CD8-positive, alpha-beta memory T cell (primary cell): ENCODE measurements around the gene UBN1. TPM values are rescaled to one million over a fixed set of nuclear protein-coding genes. Genes with fewer than 3 reads are reported as not detected.

ENCODE experiments used
- CTCF ChIA-PET: fragments of 350-600 bp; sonication (Branson Sonifier 250); formaldehyde crosslinking; loops from one replicate; lab custom pipeline; 2021; ENCODE audit warnings: antibody characterized with exemption; lab: Charles Lee
- POLR2A ChIA-PET: fragments of 350-600 bp; sonication (Branson Sonifier 250); formaldehyde crosslinking; loops from one replicate; lab custom pipeline; 2021; ENCODE audit warnings: antibody characterized with exemption; lab: Charles Lee
- DNase-seq, 5 donors: peaks; one replicate each; pipeline versions ENCODE4 v3.0.0 to v3.0.0-alpha.2; 2020 to 2022; ENCODE audit warnings: mixed read lengths in 1 of 5
- H3K27ac ChIP-seq: one replicate; pipeline ENCODE4 v1.7.0; 2013; ENCODE audit warnings: low read depth, mild to moderate bottlenecking, low read length, moderate library complexity
- H3K27me3 ChIP-seq: 2 replicates; pipeline ENCODE4 v1.7.0; 2013; ENCODE audit warnings: low read length, mild to moderate bottlenecking; ENCODE audit not compliant: insufficient read depth, poor library complexity, severe bottlenecking
- H3K36me3 ChIP-seq: 2 replicates; pipeline ENCODE4 v1.7.0; 2013; ENCODE audit warnings: mild to moderate bottlenecking, low read length, moderate library complexity; ENCODE audit not compliant: insufficient read depth
- H3K4me1 ChIP-seq: 2 replicates; pipeline ENCODE4 v1.7.0; 2013; ENCODE audit warnings: mild to moderate bottlenecking, low read length, moderate library complexity; ENCODE audit not compliant: insufficient read depth
- H3K4me3 ChIP-seq: 2 replicates; pipeline ENCODE4 v1.7.0; 2013; ENCODE audit warnings: mild to moderate bottlenecking, low read length
- H3K9me3 ChIP-seq: 2 replicates; pipeline ENCODE4 v1.7.0; 2013; ENCODE audit warnings: mild to moderate bottlenecking, low read length
- H3K27ac Mint-ChIP-seq, 8 donors: one replicate each; pipeline ENCODE4 v1.8.0; 2020 to 2021; ENCODE audit warnings: mixed read lengths in 8 of 8, mild to moderate bottlenecking in 6 of 8, inconsistent platforms in 3 of 8, moderate library complexity in 3 of 8
- H3K27me3 Mint-ChIP-seq, 2 donors: one replicate each; pipeline ENCODE4 v1.8.0; 2020 to 2021; ENCODE audit warnings: mixed read lengths in 2 of 2, mild to moderate bottlenecking in 1 of 2, moderate library complexity in 1 of 2
- H3K36me3 Mint-ChIP-seq, 3 donors: one replicate each; pipeline ENCODE4 v1.8.0; 2020 to 2021; ENCODE audit warnings: mixed read lengths in 3 of 3, inconsistent platforms in 1 of 3, mild to moderate bottlenecking in 1 of 3
- H3K4me1 Mint-ChIP-seq, 3 donors: one replicate each; pipeline ENCODE4 v1.8.0; 2020 to 2021; ENCODE audit warnings: mixed read lengths in 3 of 3, inconsistent platforms in 1 of 3, mild to moderate bottlenecking in 1 of 3
- H3K4me3 Mint-ChIP-seq, 7 donors: one replicate each; pipeline ENCODE4 v1.8.0; 2020 to 2021; ENCODE audit warnings: mixed read lengths in 7 of 7, mild to moderate bottlenecking in 6 of 7, moderate library complexity in 4 of 7, inconsistent platforms in 2 of 7
- H3K9me3 Mint-ChIP-seq, 5 donors: one replicate each; pipeline ENCODE4 v1.8.0; 2020 to 2022; ENCODE audit warnings: mixed read lengths in 5 of 5, mild to moderate bottlenecking in 3 of 5, moderate library complexity in 2 of 5, inconsistent platforms in 1 of 5
- polyA plus RNA-seq: library from polyadenylated mRNA; unstranded; fragments of 300-500 nt; fragmentation: Illumina TruSeq; gene quantifications from one replicate; pipeline ENCODE4 v1.2.3, GENCODE V29; 2021
- total RNA-seq, 2 experiments: library from RNA; stranded (reverse); gene quantifications; one replicate each; pipeline ENCODE4 v1.2.3, GENCODE V29; 2021

The UBN1 gene
- total and polyA plus RNA-seq, 3 experiments from 2014 or later: 23.3 to 41.0 (median 40.3) TPM

DNA sequence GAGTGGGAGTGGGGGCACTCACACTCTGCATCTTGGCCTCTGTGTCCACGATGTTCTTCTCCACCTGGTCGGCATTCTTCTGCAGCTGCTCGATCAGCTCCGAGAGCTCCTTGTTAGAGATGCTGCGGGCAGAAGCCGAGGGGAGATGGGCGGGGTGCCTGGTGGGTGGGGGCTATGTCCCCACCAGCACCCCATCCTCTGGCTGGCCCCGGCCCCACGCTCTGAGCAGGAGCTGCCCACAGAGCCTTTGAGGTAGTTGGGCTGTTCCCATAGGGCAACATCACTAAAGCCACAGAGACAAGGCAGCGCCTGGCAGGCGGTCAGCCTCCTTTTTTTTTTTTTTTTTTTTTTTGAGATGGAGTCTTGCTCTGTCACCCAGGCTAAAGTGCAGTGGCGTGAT is 63.5 kb downstream of the UBN1 start:
- Mint-ChIP-seq H3K27ac (no peak overlapping the region), H3K27me3 (peaks cover 8 to 11% of the 10 kb centered on the region in 2 donors), H3K4me1 (no peaks in the 10 kb centered on the region), H3K9me3 (no peaks in the 10 kb centered on the region), H3K4me3 (no peak overlapping the region), H3K36me3 (no peaks in the 10 kb centered on the region)
- Histone ChIP-seq H3K9me3 (no peaks in the 10 kb centered on the region), H3K4me3 (no peak overlapping the region), H3K36me3 (no peaks in the 10 kb centered on the region), H3K4me1 (no peaks in the 10 kb centered on the region), H3K27ac (no peak overlapping the region), H3K27me3 (no peaks in the 10 kb centered on the region)
- ChIA-PET POLR2A (no interaction called here), CTCF (no interaction called here)
- no peak for DNase-seq

DNA sequence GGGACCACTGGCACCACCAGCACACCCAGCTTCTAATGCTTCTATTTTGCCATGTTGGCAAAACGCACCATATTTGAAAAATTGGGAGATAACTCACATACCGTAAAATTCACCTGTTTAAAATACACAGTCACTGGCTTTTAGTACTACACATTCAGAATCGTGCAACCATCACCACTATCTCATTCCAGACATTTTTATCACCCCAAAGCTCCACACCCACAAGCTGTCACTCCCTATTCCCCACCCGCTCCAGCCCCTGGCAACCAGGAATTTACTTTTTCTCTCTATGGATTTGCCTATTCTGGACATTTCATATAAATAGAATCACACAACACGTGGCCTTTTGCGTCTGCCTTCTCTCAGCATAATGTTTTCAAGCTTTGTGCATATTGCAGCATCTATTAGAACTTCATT is 64.7 kb downstream of the UBN1 start:
- POLR2A ChIA-PET: no interaction called here
- Histone ChIP-seq H3K27ac (no peak overlapping the region), H3K36me3 (no peaks in the 10 kb centered on the region), H3K4me1 (no peaks in the 10 kb centered on the region), H3K27me3 (no peaks in the 10 kb centered on the region), H3K4me3 (no peak overlapping the region), H3K9me3 (no peaks in the 10 kb centered on the region)
- Mint-ChIP-seq H3K9me3 (no peaks in the 10 kb centered on the region), H3K27me3 (peaks cover 5 to 7% of the 10 kb centered on the region in 2 donors), H3K4me1 (no peaks in the 10 kb centered on the region), H3K4me3 (no peak overlapping the region), H3K36me3 (no peaks in the 10 kb centered on the region), H3K27ac (no peak overlapping the region)
- CTCF ChIA-PET: no interaction called here
- DNase-seq: no peak

DNA sequence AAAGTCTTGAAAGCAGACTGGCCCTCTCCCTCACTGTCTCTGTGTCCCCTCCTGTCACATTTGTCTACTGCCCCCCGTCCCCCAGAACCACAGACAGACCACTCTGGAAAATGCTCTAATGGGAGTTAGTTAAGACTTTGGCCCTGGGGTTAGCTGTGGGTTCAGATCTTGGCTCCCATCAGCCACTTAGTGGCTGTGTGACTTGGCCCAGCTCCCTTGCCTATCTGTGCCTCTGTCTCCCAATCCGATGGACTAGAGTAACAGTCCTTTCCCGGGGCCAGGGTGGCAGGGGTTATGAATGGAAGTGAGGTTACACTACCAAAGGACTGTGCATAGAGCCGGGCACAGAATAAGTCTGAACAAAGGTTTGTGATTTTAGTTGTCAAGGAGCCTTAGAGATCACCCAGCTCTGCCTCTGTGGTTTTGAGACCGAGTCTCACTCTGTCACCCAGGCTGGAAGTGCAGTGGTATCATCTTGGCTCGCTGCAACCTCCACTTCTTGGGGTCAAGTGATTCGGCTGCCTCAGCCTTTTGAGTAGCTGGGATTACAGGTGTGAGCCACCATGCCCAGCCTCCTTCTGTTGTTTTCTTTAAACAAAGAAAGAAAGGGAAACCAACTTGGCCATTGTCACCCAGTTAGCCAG is 66.0 kb downstream of the UBN1 start:
- CTCF ChIA-PET: no interaction called here
- no peaks in the 10 kb centered on the region for H3K27me3 ChIP-seq
- POLR2A ChIA-PET: no interaction called here
- no peaks in the 10 kb centered on the region for H3K36me3 Mint-ChIP-seq
- no peaks in the 10 kb centered on the region for H3K36me3 ChIP-seq
- H3K9me3 Mint-ChIP-seq: no peaks in the 10 kb centered on the region
- H3K4me1 ChIP-seq: no peaks in the 10 kb centered on the region
- no peaks in the 10 kb centered on the region for H3K4me1 Mint-ChIP-seq
- H3K27ac ChIP-seq: no peak overlapping the region
- DNase-seq: no peak
- H3K9me3 ChIP-seq: no peaks in the 10 kb centered on the region
- no peak overlapping the region for H3K4me3 ChIP-seq
- no peak overlapping the region for H3K4me3 Mint-ChIP-seq
- H3K27me3 Mint-ChIP-seq: peaks cover 7 to 12% of the 10 kb centered on the region in 2 donors
- H3K27ac Mint-ChIP-seq: peak overlapping the region in 3 of 8 donors; percentile 8 to 19 (median 15)

DNA sequence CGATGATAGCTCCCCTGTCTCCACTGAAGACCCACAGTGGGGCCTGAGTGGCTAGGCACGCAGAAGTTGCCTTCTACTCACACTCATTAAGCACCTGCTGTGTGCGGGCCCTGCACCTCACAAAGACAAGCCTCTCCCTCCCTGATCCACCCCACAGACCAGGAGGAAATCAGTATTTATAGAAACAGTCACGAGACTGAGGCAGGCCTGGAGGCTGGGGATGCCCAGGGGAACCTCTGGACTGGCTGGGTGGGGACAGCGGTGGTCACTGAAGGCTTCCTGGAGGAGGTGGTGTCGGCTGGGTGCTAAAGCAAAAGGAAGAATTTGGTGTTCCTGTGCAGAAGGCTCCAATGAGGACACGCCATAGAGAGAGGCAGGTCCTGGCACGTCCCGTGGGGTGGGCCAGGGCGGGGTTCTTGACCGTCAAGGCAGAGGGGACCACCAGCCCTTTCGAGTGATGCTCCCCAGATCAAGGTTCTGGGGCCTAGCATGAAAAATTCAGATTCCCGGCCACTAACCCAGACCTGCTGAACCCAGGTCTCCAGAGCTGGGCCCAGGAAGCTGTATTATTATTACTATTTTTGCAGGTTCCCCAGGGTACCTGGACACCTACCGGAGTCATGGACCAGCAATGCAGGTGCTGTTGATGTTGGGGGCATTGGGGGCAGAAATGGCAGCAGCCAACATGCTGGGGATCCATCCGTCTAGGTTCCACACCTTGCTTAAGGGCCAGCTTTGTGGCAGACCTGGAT is 66.7 kb downstream of the UBN1 start:
- Histone ChIP-seq H3K4me3 (no peak overlapping the region), H3K27ac (no peak overlapping the region), H3K27me3 (no peaks in the 10 kb centered on the region), H3K4me1 (no peaks in the 10 kb centered on the region), H3K36me3 (no peaks in the 10 kb centered on the region), H3K9me3 (no peaks in the 10 kb centered on the region)
- no peaks in the 10 kb centered on the region for H3K4me1 Mint-ChIP-seq
- H3K4me3 Mint-ChIP-seq: no peak overlapping the region
- no peaks in the 10 kb centered on the region for H3K36me3 Mint-ChIP-seq
- peaks cover 7 to 12% of the 10 kb centered on the region in 2 donors for H3K27me3 Mint-ChIP-seq
- H3K27ac Mint-ChIP-seq: no peak overlapping the region
- H3K9me3 Mint-ChIP-seq: no peaks in the 10 kb centered on the region
- DNase-seq: no peak
- CTCF ChIA-PET: interaction anchor here (0.5 kb wide), 1 partner anchor 148 kb away, joined by 3 read pairs; no protein-coding TSS in a partner anchor
- POLR2A ChIA-PET: no interaction called here

DNA sequence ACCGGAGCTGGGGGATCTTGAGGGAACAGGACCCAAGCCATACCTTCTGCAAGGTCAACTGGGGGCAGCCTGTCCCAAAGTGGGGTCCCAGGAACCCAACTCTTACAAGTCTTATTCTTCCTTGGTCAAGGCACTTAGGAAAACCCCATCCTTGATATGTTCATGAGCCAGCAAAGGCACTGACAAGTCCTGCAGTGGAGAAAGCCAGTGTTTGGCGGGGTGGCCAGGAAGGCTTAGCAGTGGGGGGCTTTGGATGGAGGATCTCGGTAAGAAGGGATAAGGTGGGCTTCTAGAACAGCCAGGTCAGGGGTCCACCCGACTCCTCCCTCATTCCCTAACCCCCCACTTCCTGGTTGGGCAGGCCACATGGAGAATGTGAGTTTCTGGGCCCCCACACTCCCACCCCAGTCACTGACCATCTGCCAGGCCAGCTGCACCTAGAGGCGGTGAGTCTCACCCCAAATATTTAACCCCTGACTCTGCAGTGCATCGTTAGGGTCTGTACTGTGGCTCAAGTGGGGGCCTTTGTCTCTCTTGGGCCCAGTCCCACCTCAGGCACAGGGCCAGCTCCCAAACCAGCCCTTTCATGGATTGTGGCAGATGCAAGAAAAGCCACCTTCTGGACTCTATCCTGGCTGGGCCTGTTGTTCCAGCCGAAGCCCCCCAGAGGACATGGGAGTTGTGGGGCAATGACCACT is 67.4 kb downstream of the UBN1 start:
- Mint-ChIP-seq H3K36me3 (no peaks in the 10 kb centered on the region), H3K9me3 (no peaks in the 10 kb centered on the region), H3K4me3 (no peak overlapping the region), H3K4me1 (no peaks in the 10 kb centered on the region), H3K27ac (no peak overlapping the region), H3K27me3 (peaks cover 7 to 12% of the 10 kb centered on the region in 2 donors)
- Histone ChIP-seq H3K27ac (no peak overlapping the region), H3K36me3 (no peaks in the 10 kb centered on the region), H3K4me3 (no peak overlapping the region), H3K4me1 (no peaks in the 10 kb centered on the region), H3K9me3 (no peaks in the 10 kb centered on the region), H3K27me3 (no peaks in the 10 kb centered on the region)
- ChIA-PET POLR2A (no interaction called here), CTCF (interaction anchor here (0.5 kb wide), 1 partner anchor 147 kb away, joined by 3 read pairs; no protein-coding TSS in a partner anchor)
- DNase-seq: no peak

DNA sequence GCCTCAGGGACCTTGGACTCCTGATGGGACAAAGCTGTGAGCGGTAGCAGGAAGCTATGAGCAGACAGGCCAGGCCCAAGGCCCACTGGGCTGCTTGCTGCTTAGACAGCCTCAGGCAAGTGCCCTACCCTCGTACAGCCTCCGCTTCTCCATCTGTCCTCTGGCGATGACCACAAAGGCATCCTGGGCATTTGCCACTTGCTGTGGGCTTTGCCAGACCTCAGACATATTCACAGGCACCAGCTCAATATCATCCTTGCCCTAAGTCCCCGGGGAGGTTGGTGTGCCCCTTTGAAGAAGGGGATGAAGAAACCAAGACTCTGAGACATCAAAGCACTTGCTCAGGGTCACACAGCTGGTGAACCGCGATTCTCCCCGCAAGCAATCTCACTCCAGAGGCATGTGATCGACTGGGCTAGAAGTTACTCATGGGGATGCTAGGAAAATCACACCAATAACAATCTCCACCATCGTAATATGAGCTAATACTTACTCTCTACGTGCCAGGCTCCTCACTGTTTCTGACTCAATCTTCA is 68.0 kb downstream of the UBN1 start:
- Mint-ChIP-seq H3K4me3 (no peak overlapping the region), H3K27me3 (peaks cover 6 to 7% of the 10 kb centered on the region in 2 donors), H3K36me3 (no peaks in the 10 kb centered on the region), H3K4me1 (no peaks in the 10 kb centered on the region), H3K27ac (no peak overlapping the region), H3K9me3 (no peaks in the 10 kb centered on the region)
- no peak for DNase-seq
- Histone ChIP-seq H3K36me3 (no peaks in the 10 kb centered on the region), H3K27ac (no peak overlapping the region), H3K4me3 (no peak overlapping the region), H3K9me3 (no peaks in the 10 kb centered on the region), H3K4me1 (no peaks in the 10 kb centered on the region), H3K27me3 (no peaks in the 10 kb centered on the region)
- POLR2A ChIA-PET: no interaction called here
- CTCF ChIA-PET: no interaction called here

DNA sequence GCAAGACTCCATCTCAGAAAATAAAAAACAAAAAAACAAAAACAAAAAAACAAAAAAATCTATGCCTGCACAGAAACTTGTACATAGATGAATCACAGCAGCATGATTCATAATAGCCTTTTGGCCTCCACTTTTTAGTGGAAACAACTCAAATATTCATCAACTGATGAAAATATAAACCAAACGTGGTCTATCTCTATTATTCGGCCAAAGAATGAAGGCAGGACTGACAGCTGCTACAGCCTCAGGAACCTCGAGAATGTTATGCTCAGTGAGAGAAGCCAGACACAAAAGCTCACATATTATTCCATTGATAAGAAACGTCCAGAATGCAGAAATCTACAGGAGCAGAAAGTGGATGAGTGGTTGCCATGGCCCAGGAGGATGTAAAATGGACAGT is 69.8 kb downstream of the UBN1 start:
- Mint-ChIP-seq H3K27me3 (peaks cover 4 to 9% of the 10 kb centered on the region in 2 donors), H3K4me3 (no peak overlapping the region), H3K27ac (peak overlapping the region in 1 of 8 donors; percentile 73), H3K36me3 (no peaks in the 10 kb centered on the region), H3K9me3 (no peaks in the 10 kb centered on the region), H3K4me1 (no peaks in the 10 kb centered on the region)
- Histone ChIP-seq H3K9me3 (no peaks in the 10 kb centered on the region), H3K36me3 (no peaks in the 10 kb centered on the region), H3K4me3 (no peak overlapping the region), H3K27ac (no peak overlapping the region), H3K27me3 (no peaks in the 10 kb centered on the region), H3K4me1 (no peaks in the 10 kb centered on the region)
- DNase-seq: no peak
- POLR2A ChIA-PET: no interaction called here
- CTCF ChIA-PET: no interaction called here

DNA sequence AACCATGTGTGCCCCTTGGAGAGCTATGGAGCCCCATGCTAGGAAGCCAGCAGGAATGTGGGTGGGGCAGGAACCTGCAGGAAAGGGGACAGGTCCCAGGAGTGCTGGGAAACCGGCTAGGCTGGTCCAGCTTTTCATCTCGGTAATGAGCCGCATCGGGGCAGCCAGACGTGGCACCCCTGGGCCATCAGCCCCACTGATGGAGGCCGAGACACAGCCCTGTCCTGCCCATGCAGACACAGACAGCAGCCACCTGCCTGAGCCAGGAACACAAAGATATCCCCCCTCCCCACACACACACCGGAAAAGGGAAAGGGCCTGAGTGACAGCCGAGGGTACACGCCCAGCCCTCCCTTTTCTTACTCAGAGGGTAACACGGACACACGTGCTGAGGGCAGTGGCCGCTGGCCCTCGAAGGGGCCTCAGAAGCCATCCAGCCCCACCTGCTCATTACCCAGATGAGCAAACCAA is 71.5 kb downstream of the UBN1 start:
- ChIA-PET CTCF (no interaction called here), POLR2A (no interaction called here)
- H3K4me1 ChIP-seq: no peaks in the 10 kb centered on the region
- Mint-ChIP-seq H3K27me3 (peaks cover 5 to 14% of the 10 kb centered on the region in 2 donors), H3K4me1 (no peaks in the 10 kb centered on the region), H3K36me3 (no peaks in the 10 kb centered on the region), H3K9me3 (no peaks in the 10 kb centered on the region), H3K4me3 (no peak overlapping the region), H3K27ac (no peak overlapping the region)
- no peak for DNase-seq
- no peak overlapping the region for H3K4me3 ChIP-seq
- no peaks in the 10 kb centered on the region for H3K36me3 ChIP-seq
- H3K27me3 ChIP-seq: no peaks in the 10 kb centered on the region
- no peak overlapping the region for H3K27ac ChIP-seq
- H3K9me3 ChIP-seq: no peaks in the 10 kb centered on the region
